PFSK-1 (cell line): ENCODE measurements around the gene SPTB.

Experiments used
- SIN3A ChIP-seq: IDR thresholded peaks from 2 replicates; pipeline ENCODE4 v1.6.1; 2012; ENCODE audit warnings: mild to moderate bottlenecking, low read length, moderate library complexity, borderline replicate concordance; ENCODE audit not compliant: insufficient read depth
- TAF1 ChIP-seq: IDR thresholded peaks from 2 replicates; pipeline ENCODE4 v1.6.1; 2012; ENCODE audit warnings: low read length, control low read depth, borderline replicate concordance; ENCODE audit not compliant: insufficient read depth

DNA sequence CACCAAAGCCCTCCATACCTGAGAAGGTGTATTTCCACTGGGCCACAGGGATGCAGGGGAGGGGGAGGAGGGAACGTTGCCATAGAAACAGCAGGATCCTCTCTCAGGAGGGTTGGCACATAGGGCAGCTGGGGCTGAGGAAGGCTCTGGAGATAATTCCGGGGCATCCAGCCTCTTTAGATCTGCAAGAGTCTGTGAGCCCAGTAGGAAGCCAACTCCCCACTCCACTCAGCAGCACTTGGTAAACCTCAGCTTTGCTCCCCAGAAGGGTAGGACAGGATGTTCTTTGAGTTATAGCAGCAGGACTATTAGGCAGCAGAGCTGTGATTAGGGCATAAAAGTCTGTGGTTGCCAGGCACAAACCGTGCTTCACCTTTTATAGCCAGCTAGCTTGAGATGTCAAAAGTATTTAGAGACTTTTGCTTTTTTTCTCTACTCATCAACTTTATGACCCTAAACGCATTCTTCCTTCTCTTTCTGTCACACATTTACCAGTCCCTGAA, 183.3 kb downstream of the SPTB start:
- TF ChIP-seq TAF1 (no peak), SIN3A (no peak)
